Chondrocyte (in vitro differentiated cells): ENCODE data around the gene RSF1. TPM values are rescaled to one million over a fixed set of nuclear protein-coding genes. Genes with fewer than 3 reads are reported as not detected.

Experiments used
- DNase-seq: peaks from one replicate; pipeline ENCODE4 v3.0.0; 2021; ENCODE audit warnings: mixed read lengths, low spot score
- H3K27ac Mint-ChIP-seq: one replicate; pipeline ENCODE4 v1.8.0; 2021; ENCODE audit warnings: mild to moderate bottlenecking, moderate library complexity, mixed read lengths; ENCODE audit not compliant: unreplicated experiment
- H3K27me3 Mint-ChIP-seq: 2 replicates; pipeline ENCODE4 v1.8.0; 2021; ENCODE audit warnings: low read depth, mixed read lengths
- H3K36me3 Mint-ChIP-seq: 2 replicates; pipeline ENCODE4 v1.8.0; 2021; ENCODE audit warnings: low read depth, mixed read lengths
- H3K4me1 Mint-ChIP-seq: 2 replicates; pipeline ENCODE4 v1.8.0; 2021; ENCODE audit warnings: low read depth, mild to moderate bottlenecking, mixed read lengths
- H3K4me3 Mint-ChIP-seq: one replicate; pipeline ENCODE4 v1.8.0; 2021; ENCODE audit warnings: mild to moderate bottlenecking, moderate library complexity, mixed read lengths; ENCODE audit not compliant: unreplicated experiment
- H3K9me3 Mint-ChIP-seq: 2 replicates; pipeline ENCODE4 v1.8.0; 2021; ENCODE audit warnings: low read depth, mixed read lengths
- CTCF ChIP-seq: fragments of 200-600 bp; sonication (generic); IDR thresholded peaks from 2 replicates; pipeline ENCODE4 v1.5.0; 2021; ENCODE audit warnings: antibody characterized with exemption, mild to moderate bottlenecking, moderate library complexity
- total RNA-seq: library from RNA; stranded (reverse); gene quantifications from 3 replicates; pipeline ENCODE4 v1.2.1, GENCODE V29; 2021

RSF1 gene
- total RNA-seq, 1 donor from 2014 or later, result 64.2 TPM

- H3K27ac Mint-ChIP-seq, result no peak overlapping the region
Measured at GRCh38 chr11:77801477-77801876, 19.0 kb downstream of the RSF1 start.

GRCh38 chr11:77800449-77800848 is 20.1 kb downstream of the RSF1 start:
- Mint-ChIP-seq H3K9me3 (no peaks in the 10 kb centered on the region), H3K27ac (no peak overlapping the region), H3K36me3 (peaks cover 2% of the 10 kb centered on the region), H3K4me3 (no peak overlapping the region), H3K27me3 (no peaks in the 10 kb centered on the region), H3K4me1 (peaks cover 19% of the 10 kb centered on the region)
- TF ChIP-seq CTCF, result no peak
- DNase-seq, result no peak

More at GRCh38 chr11:77801477-77801876, 19.0 kb downstream of the RSF1 start:
- no peak overlapping the region for H3K4me3 Mint-ChIP-seq
- no peaks in the 10 kb centered on the region for H3K27me3 Mint-ChIP-seq
- peaks cover 23% of the 10 kb centered on the region for H3K4me1 Mint-ChIP-seq
- TF ChIP-seq CTCF, result no peak
- H3K9me3 Mint-ChIP-seq, result no peaks in the 10 kb centered on the region
- H3K36me3 Mint-ChIP-seq, result peaks cover 2% of the 10 kb centered on the region
- no peak for DNase-seq

GRCh38 chr11:77799338-77799737 is 21.2 kb downstream of the RSF1 start:
- Mint-ChIP-seq H3K36me3 (peaks cover 2% of the 10 kb centered on the region), H3K4me3 (no peak overlapping the region), H3K9me3 (no peaks in the 10 kb centered on the region), H3K4me1 (peaks cover 27% of the 10 kb centered on the region), H3K27me3 (no peaks in the 10 kb centered on the region), H3K27ac (no peak overlapping the region)
- TF ChIP-seq CTCF, result no peak
- no peak for DNase-seq

GRCh38 chr11:77793972-77794371 is 26.6 kb downstream of the RSF1 start:
- peaks cover 18% of the 10 kb centered on the region for H3K4me1 Mint-ChIP-seq
- no peak overlapping the region for H3K4me3 Mint-ChIP-seq
- no peak for DNase-seq
- no peaks in the 10 kb centered on the region for H3K27me3 Mint-ChIP-seq
- no peak for TF ChIP-seq CTCF
- no peak overlapping the region for H3K27ac Mint-ChIP-seq
- peaks cover 10% of the 10 kb centered on the region for H3K9me3 Mint-ChIP-seq
- H3K36me3 Mint-ChIP-seq, result peaks cover 2% of the 10 kb centered on the region

- H3K9me3 Mint-ChIP-seq, result peaks cover 10% of the 10 kb centered on the region
- no peak for DNase-seq
- no peak overlapping the region for H3K4me3 Mint-ChIP-seq
- H3K4me1 Mint-ChIP-seq, result peaks cover 32% of the 10 kb centered on the region
- H3K36me3 Mint-ChIP-seq, result no peaks in the 10 kb centered on the region
- no peaks in the 10 kb centered on the region for H3K27me3 Mint-ChIP-seq
- no peak overlapping the region for H3K27ac Mint-ChIP-seq
- no peak for TF ChIP-seq CTCF
Measured at GRCh38 chr11:77791301-77791700, 29.2 kb downstream of the RSF1 start.
